BJ (cell line): ENCODE measurements around the gene TFDP2. TPM values are rescaled to one million over a fixed set of nuclear protein-coding genes. Genes with fewer than 3 reads are reported as not detected.

ENCODE experiments used
- CTCF ChIA-PET: fragments of 350-600 bp; formaldehyde crosslinking; extraction: SDS; loops from one replicate; lab custom pipeline; 2021; ENCODE audit warnings: antibody characterized with exemption, inconsistent platforms; lab: Yijun Ruan, JAX
- POLR2A ChIA-PET: fragments of 300-600 bp; sonication (Branson Sonifier 250); formaldehyde crosslinking; extraction: SDS; loops from one replicate; lab custom pipeline; 2021; ENCODE audit warnings: antibody characterized with exemption; lab: Charles Lee
- DNase-seq: peaks from one replicate; pipeline ENCODE4 v3.0.0-alpha.2; 2011; ENCODE audit warnings: low read depth
- H3K27me3 ChIP-seq: 2 replicates; pipeline ENCODE4 v1.6.0; 2011; ENCODE audit warnings: low read length; ENCODE audit not compliant: control insufficient read depth, insufficient read depth
- H3K36me3 ChIP-seq: 2 replicates; pipeline ENCODE4 v1.5.1; 2011; ENCODE audit warnings: low read length; ENCODE audit not compliant: control insufficient read depth, insufficient read depth
- H3K4me3 ChIP-seq: 2 replicates; pipeline ENCODE4 v1.5.1; 2011; ENCODE audit warnings: low read depth, mild to moderate bottlenecking, control low read depth, low read length
- CTCF ChIP-seq: IDR thresholded peaks from 2 replicates; pipeline ENCODE4 v1.5.1; 2011; ENCODE audit warnings: low read depth, mild to moderate bottlenecking, control low read depth, inconsistent platforms, low read length, moderate library complexity; ENCODE audit not compliant: insufficient read depth
- polyA plus RNA-seq: library from polyadenylated mRNA; depleted of rRNA; stranded (reverse); fragments of >200 nt; gene quantifications from 2 replicates; pipeline ENCODE4 v1.2.3, GENCODE V29; 2011

The TFDP2 gene
- polyA plus RNA-seq, 1 experiment: 10.9 TPM

GRCh38 chr3:142003291-142003690, 146.1 kb downstream of the TFDP2 start:
- POLR2A ChIA-PET: no interaction called here

GRCh38 chr3:142000325-142000870, 148.9 kb downstream of the TFDP2 start:
- DNase-seq: no peak
- no peak for TF ChIP-seq CTCF
- Histone ChIP-seq H3K36me3 (no peaks in the 10 kb centered on the region), H3K27me3 (no peaks in the 10 kb centered on the region), H3K4me3 (no peak overlapping the region)
- CTCF ChIA-PET: no interaction called here
- POLR2A ChIA-PET: no interaction called here

More at GRCh38 chr3:142003291-142003690, 146.1 kb downstream of the TFDP2 start:
- Histone ChIP-seq H3K36me3 (no peaks in the 10 kb centered on the region), H3K4me3 (no peak overlapping the region), H3K27me3 (no peaks in the 10 kb centered on the region)
- no peak for DNase-seq
- CTCF ChIA-PET: interaction anchor here (0.6 to 1.1 kb wide), 2 partner anchors 122 to 332 kb away, joined by 3 read pairs; no protein-coding TSS in a partner anchor
- no peak for TF ChIP-seq CTCF

DNA sequence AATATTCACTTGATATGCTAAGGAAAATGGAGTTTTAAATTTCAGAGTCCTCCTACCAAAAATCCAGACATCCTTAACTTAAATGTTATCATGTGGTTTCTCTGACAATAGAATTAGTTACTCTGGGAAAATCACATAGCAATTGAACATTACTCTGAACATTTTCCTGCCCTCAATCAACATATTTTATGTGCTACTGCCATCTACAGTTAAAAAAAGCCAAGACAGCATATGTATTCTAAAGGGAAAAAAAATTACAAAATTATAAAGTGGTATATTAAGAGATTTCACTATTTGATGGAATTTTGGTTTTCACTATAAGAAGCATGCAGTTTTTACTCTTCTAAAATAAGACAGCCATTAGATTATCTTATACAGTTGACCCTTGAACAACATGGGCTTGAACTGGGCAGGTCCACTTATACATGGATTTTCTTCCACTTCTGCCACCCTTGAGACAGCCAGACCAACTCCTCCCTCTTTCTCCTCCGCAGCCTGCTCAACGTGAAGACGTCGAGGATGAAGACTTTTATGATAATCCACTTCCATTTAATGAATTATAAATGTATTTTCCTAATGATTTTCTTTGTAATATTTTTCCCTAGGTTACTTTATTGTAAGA, 150.6 kb downstream of the TFDP2 start:
- CTCF ChIA-PET: interaction anchor here (1.6 kb wide), 1 partner anchor 15 kb away, joined by 3 read pairs; no protein-coding TSS in a partner anchor
- Histone ChIP-seq H3K4me3 (no peak overlapping the region), H3K36me3 (no peaks in the 10 kb centered on the region), H3K27me3 (no peaks in the 10 kb centered on the region)
- POLR2A ChIA-PET: no interaction called here
- no peak for DNase-seq
- TF ChIP-seq CTCF: peak; percentile 34

DNA sequence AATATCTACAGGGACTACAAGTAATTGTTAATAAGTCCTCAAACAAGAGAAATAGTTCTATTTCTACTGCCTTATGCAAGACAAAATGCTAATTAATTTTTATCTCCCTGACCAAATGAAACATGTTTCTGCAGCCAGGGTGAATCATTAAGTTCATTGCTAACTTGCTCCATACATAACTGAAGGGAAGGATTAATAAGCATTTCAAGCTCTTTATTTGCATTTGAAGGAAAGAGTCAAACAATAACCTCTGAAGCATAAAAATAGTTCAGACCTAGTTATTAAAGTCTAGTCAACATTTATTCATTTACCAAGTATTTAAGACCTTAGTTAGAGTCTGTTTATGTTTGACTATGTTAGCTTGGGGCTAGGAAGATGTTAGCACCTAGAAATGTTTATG, 152.9 kb downstream of the TFDP2 start:
- H3K27me3 ChIP-seq: no peaks in the 10 kb centered on the region
- POLR2A ChIA-PET: interaction anchor here (0.6 kb wide), 1 partner anchor 16 kb away, joined by 3 read pairs; no protein-coding TSS in a partner anchor
- no peak for TF ChIP-seq CTCF
- H3K4me3 ChIP-seq: no peak overlapping the region
- CTCF ChIA-PET: no interaction called here
- no peaks in the 10 kb centered on the region for H3K36me3 ChIP-seq
- no peak for DNase-seq

DNA sequence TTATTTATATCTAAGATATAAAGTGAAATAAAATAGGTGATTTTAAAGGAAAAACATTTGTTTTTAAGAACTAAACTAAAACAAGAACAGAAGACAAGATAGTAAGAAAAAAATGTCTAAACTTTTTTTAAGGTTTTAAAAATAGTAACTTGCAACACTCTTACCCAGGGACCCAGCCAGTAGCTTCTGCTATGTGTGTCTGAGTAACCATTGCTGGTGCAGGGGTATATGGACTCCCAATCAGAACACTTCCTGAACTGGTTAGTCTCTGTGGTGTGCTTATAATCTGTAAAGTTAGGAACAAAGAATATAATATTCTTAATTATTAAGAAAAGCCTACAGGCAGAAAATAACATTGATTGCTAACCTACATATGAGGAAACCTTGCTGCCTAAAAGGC, 154.5 kb downstream of the TFDP2 start:
- ChIA-PET POLR2A (no interaction called here), CTCF (interaction anchor here (0.8 to 1.1 kb wide), 2 partner anchors 8 to 9 kb away, joined by 3 to 4 read pairs; no protein-coding TSS in a partner anchor)
- Histone ChIP-seq H3K36me3 (no peaks in the 10 kb centered on the region), H3K27me3 (no peaks in the 10 kb centered on the region), H3K4me3 (no peak overlapping the region)
- TF ChIP-seq CTCF: no peak
- DNase-seq: no peak
